BLaER1 (cell line): ENCODE data around the gene WBP1.
A peak's percentile ranks its signal among the peaks of the same experiment; 100 is the strongest.

Experiments
- H3K27ac ChIP-seq: shearing (Covaris generic); formaldehyde crosslinking; 2 replicates; pipeline ENCODE4 v1.8.1; 2022
- H3K27me3 ChIP-seq: shearing (Covaris generic); formaldehyde crosslinking; 2 replicates; pipeline ENCODE4 v1.8.1; 2022
- H3K36me3 ChIP-seq: shearing (Covaris generic); formaldehyde crosslinking; 2 replicates; pipeline ENCODE4 v1.8.1; 2022
- H3K4me1 ChIP-seq: shearing (Covaris generic); formaldehyde crosslinking; 2 replicates; pipeline ENCODE4 v1.8.1; 2022
- H3K4me2 ChIP-seq: shearing (Covaris generic); formaldehyde crosslinking; 2 replicates; pipeline ENCODE4 v1.8.1; 2022
- H3K4me3 ChIP-seq: shearing (Covaris generic); formaldehyde crosslinking; 2 replicates; pipeline ENCODE4 v1.8.1; 2022
- H3K9ac ChIP-seq: shearing (Covaris generic); formaldehyde crosslinking; 2 replicates; pipeline ENCODE4 v1.8.1; 2022
- H3K9me3 ChIP-seq: shearing (Covaris generic); formaldehyde crosslinking; 2 replicates; pipeline ENCODE4 v1.8.1; 2022
- H4K20me1 ChIP-seq: shearing (Covaris generic); formaldehyde crosslinking; 2 replicates; pipeline ENCODE4 v1.8.1; 2022
- Cebpa-rat ChIP-seq: shearing (Covaris generic); IDR thresholded peaks from 2 replicates; pipeline ENCODE4 v1.8.1; 2022

WBP1 gene

GRCh38 chr2:74426181-74426758, 32.0 kb upstream of the WBP1 start:
- no peak for TF ChIP-seq Cebpa-rat
- no peak overlapping the region for H3K4me3 ChIP-seq
- H3K4me2 ChIP-seq, result no peak overlapping the region
- H3K9me3 ChIP-seq, result no peaks in the 10 kb centered on the region
- H3K4me1 ChIP-seq, result peaks cover 18% of the 10 kb centered on the region
- no peak overlapping the region; the same call in 1 of the 2 replicates for H3K9ac ChIP-seq
- no peaks in the 10 kb centered on the region for H3K27me3 ChIP-seq
- no peaks in the 10 kb centered on the region for H4K20me1 ChIP-seq
- peaks cover 74% of the 10 kb centered on the region for H3K36me3 ChIP-seq
- no peak overlapping the region for H3K27ac ChIP-seq

DNA sequence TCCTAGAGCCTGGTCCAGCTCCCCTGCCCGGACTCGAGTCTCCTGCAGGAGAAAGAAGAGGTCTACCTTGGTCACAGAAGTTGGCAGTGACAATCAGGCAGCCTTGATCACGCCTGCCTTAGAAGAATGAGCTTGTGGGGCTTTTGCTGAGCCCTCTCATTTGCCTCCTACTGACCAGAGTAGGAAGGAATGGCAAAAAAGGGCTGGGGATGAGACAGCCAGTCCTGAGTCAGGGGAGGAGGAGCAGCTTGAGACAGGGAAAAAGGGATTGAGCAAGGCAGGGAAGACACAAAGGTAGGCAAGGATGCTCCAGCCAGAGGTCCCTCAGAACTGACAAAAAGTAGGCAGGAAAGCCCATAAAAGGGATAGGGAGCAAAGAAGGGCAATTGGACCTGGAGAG, 30.7 kb upstream of the WBP1 start:
- Histone ChIP-seq H3K4me1 (peaks cover 11% of the 10 kb centered on the region), H3K36me3 (peaks cover 87% of the 10 kb centered on the region), H3K27me3 (no peaks in the 10 kb centered on the region), H3K4me2 (no peak overlapping the region), H3K9me3 (no peaks in the 10 kb centered on the region), H3K27ac (no peak overlapping the region), H4K20me1 (no peaks in the 10 kb centered on the region), H3K4me3 (no peak overlapping the region), H3K9ac (no peak overlapping the region)
- TF ChIP-seq Cebpa-rat, result no peak

- Histone ChIP-seq H3K4me3 (no peak overlapping the region), H3K27me3 (no peaks in the 10 kb centered on the region), H3K4me1 (no peaks in the 10 kb centered on the region), H4K20me1 (no peaks in the 10 kb centered on the region), H3K9ac (no peak overlapping the region), H3K36me3 (peaks cover 88% of the 10 kb centered on the region), H3K4me2 (no peak overlapping the region), H3K9me3 (no peaks in the 10 kb centered on the region), H3K27ac (no peak overlapping the region)
- TF ChIP-seq Cebpa-rat, result no peak
These were observed 29.6 kb upstream of the WBP1 start for GRCh38 chr2:74428675-74429074.

GRCh38 chr2:74429487-74430451, 28.5 kb upstream of the WBP1 start:
- TF ChIP-seq Cebpa-rat, result no peak
- Histone ChIP-seq H3K27me3 (no peaks in the 10 kb centered on the region), H3K9ac (0 out of 2 replicates have a peak overlapping the region, but pooled peaks have one; percentile 19), H3K4me3 (no peak overlapping the region), H3K9me3 (no peaks in the 10 kb centered on the region), H3K36me3 (peaks cover 79% of the 10 kb centered on the region), H3K27ac (no peak overlapping the region), H4K20me1 (no peaks in the 10 kb centered on the region), H3K4me2 (no peak overlapping the region), H3K4me1 (no peaks in the 10 kb centered on the region)

DNA sequence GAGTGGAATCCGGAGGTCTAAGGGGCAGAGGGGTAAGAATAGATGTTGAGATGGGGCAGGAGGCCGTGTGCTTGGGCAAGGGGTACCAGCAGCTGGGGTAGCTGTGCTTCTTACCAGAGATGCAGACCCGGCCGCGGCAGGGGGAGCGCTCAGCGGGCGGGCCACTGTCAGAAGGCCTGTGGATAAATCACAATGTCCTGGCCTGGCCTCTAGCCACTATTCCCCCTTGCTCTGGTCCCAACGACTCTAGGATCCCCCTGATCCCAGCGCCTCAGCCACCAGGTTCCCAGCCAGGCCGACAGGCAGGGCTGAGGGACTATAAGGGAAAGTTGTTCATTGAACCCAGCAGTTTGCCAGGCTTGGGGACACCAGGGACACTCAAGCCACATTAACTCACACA, 27.7 kb upstream of the WBP1 start:
- H3K4me3 ChIP-seq, result no peak overlapping the region
- H3K9ac ChIP-seq, result no peak overlapping the region
- H4K20me1 ChIP-seq, result no peaks in the 10 kb centered on the region

GRCh38 chr2:74436111-74436805, 22.0 kb upstream of the WBP1 start:
- H3K36me3 ChIP-seq, result peaks cover 14% of the 10 kb centered on the region
- peak overlapping the region; percentile 44; the same call in 1 of the 2 replicates for H3K27ac ChIP-seq
- peaks cover 8% of the 10 kb centered on the region for H3K27me3 ChIP-seq
- no peak for TF ChIP-seq Cebpa-rat
- H3K9me3 ChIP-seq, result no peaks in the 10 kb centered on the region
- H3K4me3 ChIP-seq, result no peak overlapping the region
- H3K9ac ChIP-seq, result no peak overlapping the region
- H4K20me1 ChIP-seq, result no peaks in the 10 kb centered on the region
- H3K4me1 ChIP-seq, result peaks cover 55% of the 10 kb centered on the region
- peak overlapping the region; percentile 99 for H3K4me2 ChIP-seq

More for the DNA sequence above, 27.7 kb upstream of the WBP1 start:
- Histone ChIP-seq H3K9me3 (no peaks in the 10 kb centered on the region), H3K27ac (no peak overlapping the region), H3K4me1 (no peaks in the 10 kb centered on the region), H3K36me3 (peaks cover 72% of the 10 kb centered on the region), H3K4me2 (no peak overlapping the region), H3K27me3 (no peaks in the 10 kb centered on the region)
- no peak for TF ChIP-seq Cebpa-rat

- Histone ChIP-seq H3K27me3 (peaks cover 16% of the 10 kb centered on the region), H4K20me1 (no peaks in the 10 kb centered on the region), H3K4me2 (peak overlapping the region; percentile 99), H3K27ac (peak overlapping the region; percentile 44), H3K36me3 (peaks cover 6% of the 10 kb centered on the region), H3K9ac (no peak overlapping the region), H3K4me1 (peaks cover 58% of the 10 kb centered on the region), H3K4me3 (no peak overlapping the region), H3K9me3 (peaks cover 6% of the 10 kb centered on the region)
- TF ChIP-seq Cebpa-rat, result no peak
These were observed 21.2 kb upstream of the WBP1 start for GRCh38 chr2:74436848-74437695.

DNA sequence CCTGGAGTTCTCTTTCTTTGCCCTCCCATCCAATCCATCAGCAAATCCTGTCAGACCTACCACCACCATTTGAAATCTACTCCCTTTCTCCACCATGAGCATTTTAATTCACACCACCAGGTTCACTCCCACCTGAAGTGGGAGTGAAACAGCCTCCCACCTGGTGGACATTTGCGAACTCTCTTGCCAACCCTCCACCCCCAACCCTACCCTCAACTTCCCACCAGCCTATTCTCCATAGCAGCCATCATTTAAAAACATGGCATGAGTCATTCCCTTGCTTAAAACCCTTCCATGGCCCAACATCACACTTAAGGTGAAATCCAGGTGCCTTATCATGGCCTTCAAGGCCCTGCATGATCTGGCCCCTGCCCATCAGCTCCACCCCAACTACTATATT, 20.0 kb upstream of the WBP1 start:
- Histone ChIP-seq H3K27ac (no peak overlapping the region), H3K9ac (no peak overlapping the region), H3K4me1 (peaks cover 59% of the 10 kb centered on the region), H3K9me3 (peaks cover 6% of the 10 kb centered on the region), H4K20me1 (no peaks in the 10 kb centered on the region), H3K27me3 (peaks cover 23% of the 10 kb centered on the region), H3K36me3 (no peaks in the 10 kb centered on the region), H3K4me3 (no peak overlapping the region), H3K4me2 (peak overlapping the region; percentile 99)
- no peak for TF ChIP-seq Cebpa-rat

DNA sequence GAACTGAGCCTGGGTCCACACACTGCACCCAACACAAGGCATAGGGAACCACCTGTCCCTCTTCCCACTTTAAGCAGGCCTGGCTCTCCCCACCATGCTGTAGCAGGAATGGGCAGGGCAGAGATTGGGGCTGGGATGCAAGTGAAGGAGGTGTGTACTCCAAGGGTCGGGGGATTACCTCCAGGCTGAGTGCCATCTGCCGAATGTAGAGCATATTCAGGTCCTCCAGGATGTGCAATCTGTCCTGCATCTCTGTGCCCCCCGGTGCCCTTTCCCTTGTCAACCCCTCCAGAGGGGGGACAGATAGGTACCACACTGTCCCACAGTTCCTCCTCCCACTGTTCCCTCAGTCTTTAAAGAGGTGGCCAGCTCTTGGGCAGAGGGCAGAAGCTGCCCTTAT, 18.9 kb upstream of the WBP1 start:
- Histone ChIP-seq H3K9me3 (peaks cover 6% of the 10 kb centered on the region), H3K36me3 (no peaks in the 10 kb centered on the region), H4K20me1 (no peaks in the 10 kb centered on the region), H3K4me2 (peak overlapping the region; percentile 99), H3K4me3 (peak overlapping the region; percentile 75), H3K4me1 (peaks cover 70% of the 10 kb centered on the region), H3K27me3 (peaks cover 23% of the 10 kb centered on the region), H3K27ac (peak overlapping the region; percentile 93), H3K9ac (peak overlapping the region; percentile 84)
- TF ChIP-seq Cebpa-rat, result no peak
